ENCODE data around the gene LMF2.

DNA sequence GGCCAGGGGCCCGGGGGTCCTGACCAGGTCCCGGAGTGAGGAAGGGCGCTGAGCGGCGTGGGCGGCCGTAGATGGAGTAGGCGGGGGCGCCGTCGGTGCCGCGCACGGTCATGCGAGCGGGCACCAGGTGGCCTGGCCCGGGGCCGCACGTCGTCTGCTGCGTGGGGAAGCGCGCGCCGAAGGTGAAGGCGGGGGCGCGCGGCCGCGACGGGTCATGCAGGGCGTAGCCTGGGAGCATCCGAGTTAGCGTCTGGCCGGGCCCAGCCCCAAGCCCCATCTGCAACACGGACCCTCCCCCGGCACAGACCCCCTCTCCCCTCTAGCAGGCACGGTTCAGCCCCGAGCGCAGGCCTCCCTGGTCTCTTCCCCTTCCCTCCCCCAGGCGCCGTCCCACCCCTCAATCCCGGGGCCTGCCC is 24.1 kb upstream of the LMF2 start:
- TF ChIP-seq, protein P1, sequence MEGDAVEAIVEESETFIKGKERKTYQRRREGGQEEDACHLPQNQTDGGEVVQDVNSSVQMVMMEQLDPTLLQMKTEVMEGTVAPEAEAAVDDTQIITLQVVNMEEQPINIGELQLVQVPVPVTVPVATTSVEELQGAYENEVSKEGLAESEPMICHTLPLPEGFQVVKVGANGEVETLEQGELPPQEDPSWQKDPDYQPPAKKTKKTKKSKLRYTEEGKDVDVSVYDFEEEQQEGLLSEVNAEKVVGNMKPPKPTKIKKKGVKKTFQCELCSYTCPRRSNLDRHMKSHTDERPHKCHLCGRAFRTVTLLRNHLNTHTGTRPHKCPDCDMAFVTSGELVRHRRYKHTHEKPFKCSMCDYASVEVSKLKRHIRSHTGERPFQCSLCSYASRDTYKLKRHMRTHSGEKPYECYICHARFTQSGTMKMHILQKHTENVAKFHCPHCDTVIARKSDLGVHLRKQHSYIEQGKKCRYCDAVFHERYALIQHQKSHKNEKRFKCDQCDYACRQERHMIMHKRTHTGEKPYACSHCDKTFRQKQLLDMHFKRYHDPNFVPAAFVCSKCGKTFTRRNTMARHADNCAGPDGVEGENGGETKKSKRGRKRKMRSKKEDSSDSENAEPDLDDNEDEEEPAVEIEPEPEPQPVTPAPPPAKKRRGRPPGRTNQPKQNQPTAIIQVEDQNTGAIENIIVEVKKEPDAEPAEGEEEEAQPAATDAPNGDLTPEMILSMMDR (IDR thresholded peaks at IDR 0.05), result no peak
- no peak for TF ChIP-seq SIN3A (IDR thresholded peaks at IDR 0.05; ENCODE audit: borderline replicate concordance, insufficient read depth, low read depth, low read length)
- TF ChIP-seq TCF7L2 (IDR thresholded peaks at IDR 0.05; ENCODE audit: low read depth, low read length), result no peak
- TF ChIP-seq, protein P2, sequence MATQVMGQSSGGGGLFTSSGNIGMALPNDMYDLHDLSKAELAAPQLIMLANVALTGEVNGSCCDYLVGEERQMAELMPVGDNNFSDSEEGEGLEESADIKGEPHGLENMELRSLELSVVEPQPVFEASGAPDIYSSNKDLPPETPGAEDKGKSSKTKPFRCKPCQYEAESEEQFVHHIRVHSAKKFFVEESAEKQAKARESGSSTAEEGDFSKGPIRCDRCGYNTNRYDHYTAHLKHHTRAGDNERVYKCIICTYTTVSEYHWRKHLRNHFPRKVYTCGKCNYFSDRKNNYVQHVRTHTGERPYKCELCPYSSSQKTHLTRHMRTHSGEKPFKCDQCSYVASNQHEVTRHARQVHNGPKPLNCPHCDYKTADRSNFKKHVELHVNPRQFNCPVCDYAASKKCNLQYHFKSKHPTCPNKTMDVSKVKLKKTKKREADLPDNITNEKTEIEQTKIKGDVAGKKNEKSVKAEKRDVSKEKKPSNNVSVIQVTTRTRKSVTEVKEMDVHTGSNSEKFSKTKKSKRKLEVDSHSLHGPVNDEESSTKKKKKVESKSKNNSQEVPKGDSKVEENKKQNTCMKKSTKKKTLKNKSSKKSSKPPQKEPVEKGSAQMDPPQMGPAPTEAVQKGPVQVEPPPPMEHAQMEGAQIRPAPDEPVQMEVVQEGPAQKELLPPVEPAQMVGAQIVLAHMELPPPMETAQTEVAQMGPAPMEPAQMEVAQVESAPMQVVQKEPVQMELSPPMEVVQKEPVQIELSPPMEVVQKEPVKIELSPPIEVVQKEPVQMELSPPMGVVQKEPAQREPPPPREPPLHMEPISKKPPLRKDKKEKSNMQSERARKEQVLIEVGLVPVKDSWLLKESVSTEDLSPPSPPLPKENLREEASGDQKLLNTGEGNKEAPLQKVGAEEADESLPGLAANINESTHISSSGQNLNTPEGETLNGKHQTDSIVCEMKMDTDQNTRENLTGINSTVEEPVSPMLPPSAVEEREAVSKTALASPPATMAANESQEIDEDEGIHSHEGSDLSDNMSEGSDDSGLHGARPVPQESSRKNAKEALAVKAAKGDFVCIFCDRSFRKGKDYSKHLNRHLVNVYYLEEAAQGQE (IDR thresholded peaks at IDR 0.05; ENCODE audit: insufficient read depth in 1 of 2, low read depth in 2 of 2, low read length in 1 of 2), result no peak
- no peak for TF ChIP-seq POLR2AphosphoS5 (IDR thresholded peaks at IDR 0.05; ENCODE audit: low read depth, low read length)
